ENCODE data around the gene GRID2. TPM values are rescaled to one million over a fixed set of nuclear protein-coding genes. Genes with fewer than 3 reads are reported as not detected.

The GRID2 gene
- total and polyA plus RNA-seq, 2 of the 13 experiments (the other 11 are each of a cell fraction or from before 2014, with no cell fraction given): not detected

DNA sequence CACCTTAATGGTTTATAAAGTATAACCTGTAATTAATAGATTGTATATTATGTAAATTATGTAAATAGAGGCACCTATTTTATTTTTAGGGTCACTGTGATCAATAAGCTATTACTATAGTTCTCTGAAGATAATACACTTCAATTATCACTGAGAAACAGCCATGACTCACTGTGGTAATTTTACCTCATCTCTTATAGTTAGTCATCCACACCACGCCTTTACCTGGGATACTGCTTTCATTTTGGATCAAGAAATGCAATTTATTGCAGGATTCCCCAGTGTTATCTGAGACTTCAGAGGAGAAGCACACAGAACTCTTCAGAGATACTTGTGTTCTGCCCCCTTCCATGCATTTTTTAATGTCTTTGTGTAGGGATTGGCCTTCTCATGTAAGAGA lies 1176.7 kb downstream of the GRID2 start (continued):
- no peak for TF ChIP-seq MAF1 (CRISPR knock-in tag; IDR thresholded peaks at IDR 0.05; ENCODE audit: borderline replicate concordance)
- TF ChIP-seq CREM (IDR thresholded peaks at IDR 0.05): no peak
- TF ChIP-seq CREM (CRISPR knock-in tag; IDR thresholded peaks at IDR 0.05): no peak
- TF ChIP-seq ZNF792 (CRISPR knock-in tag; IDR thresholded peaks at IDR 0.05): no peak
- no peak for TF ChIP-seq STAG1 (CRISPR knock-in tag; IDR thresholded peaks at IDR 0.05)
- TF ChIP-seq TAF1 (CRISPR knock-in tag; IDR thresholded peaks at IDR 0.05): no peak
- no peak for TF ChIP-seq SKI (IDR thresholded peaks at IDR 0.05; ENCODE audit: partially characterized antibody)
- no peak for TF ChIP-seq SP4 (CRISPR knock-in tag; IDR thresholded peaks at IDR 0.05)
- no peak for TF ChIP-seq KAT8 (CRISPR knock-in tag; IDR thresholded peaks at IDR 0.05)
- TF ChIP-seq ZNF260 (CRISPR knock-in tag; IDR thresholded peaks at IDR 0.05; ENCODE audit: borderline replicate concordance, low read depth): no peak

DNA sequence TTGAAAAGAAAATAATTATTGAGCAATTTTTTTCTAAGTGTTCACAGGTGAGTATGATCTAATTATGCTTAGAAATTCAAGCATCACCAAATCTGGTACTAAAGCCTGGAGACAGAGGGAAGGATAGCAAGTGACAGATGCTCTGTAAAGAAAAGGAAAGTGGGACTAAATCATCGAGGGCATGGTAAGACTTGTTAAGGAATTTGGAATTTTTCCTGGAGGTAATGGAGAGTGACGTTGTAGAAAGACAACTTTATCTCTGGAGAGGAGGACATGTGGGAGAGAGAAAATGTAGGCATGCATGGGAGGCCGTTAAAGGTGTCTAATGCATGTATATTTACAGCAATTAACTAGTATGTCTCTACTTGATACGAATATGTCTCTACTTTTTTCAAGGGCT lies 1191.6 kb downstream of the GRID2 start:
- ATAC-seq (no peak), DNase-seq (ENCODE audit: low spot score) (no peak), FAIRE-seq (no peak)
- no peak overlapping the region for H3K27ac ChIP-seq (ENCODE audit: extremely low read length, insufficient read depth, low read length)
- no peak overlapping the region for H3K4me2 ChIP-seq (ENCODE audit: low read depth, low read length)
- no peak overlapping the region for H3K9ac ChIP-seq (ENCODE audit: insufficient read depth, low read depth, low read length)
- no peaks in the 10 kb centered on the region for H3K27me3 ChIP-seq (ENCODE audit: control insufficient read depth in 1 of 2, insufficient read depth in 2 of 2, low read length in 2 of 2)
- H3K9me3 ChIP-seq (ENCODE audit: low read length): no peaks in the 10 kb centered on the region
- CTCF ChIA-PET (ENCODE audit: low intra/inter-chr PET ratio, low total read pairs): no interaction called here
- H4K20me1 ChIP-seq (ENCODE audit: insufficient read depth, low read length): no peaks in the 10 kb centered on the region
- H3K79me2 ChIP-seq (ENCODE audit: insufficient read depth, low read length): no peaks in the 10 kb centered on the region
- TF ChIP-seq SNRNP70 (IDR thresholded peaks at IDR 0.05; ENCODE audit: low read depth, low read length) (no peak), ZNF446 (CRISPR knock-in tag; IDR thresholded peaks at IDR 0.05) (no peak), CHCHD3 (CRISPR knock-in tag; IDR thresholded peaks at IDR 0.05) (no peak), ZNF232 (CRISPR knock-in tag; IDR thresholded peaks at IDR 0.05; ENCODE audit: borderline replicate concordance) (no peak), SMC3 (IDR thresholded peaks at IDR 0.05; ENCODE audit: low read length) (no peak), NBN (conservative IDR thresholded peaks at IDR 0.05) (no peak), SP2 (CRISPR knock-in tag; IDR thresholded peaks at IDR 0.05) (no peak), HMG20B (CRISPR knock-in tag; conservative IDR thresholded peaks at IDR 0.05) (no peak), ZNF326 (CRISPR knock-in tag; IDR thresholded peaks at IDR 0.05; ENCODE audit: borderline replicate concordance) (no peak), LRRFIP1 (CRISPR knock-in tag; conservative IDR thresholded peaks at IDR 0.05) (no peak), ZNF564 (CRISPR knock-in tag; IDR thresholded peaks at IDR 0.05) (no peak), GRHL1 (CRISPR knock-in tag; conservative IDR thresholded peaks at IDR 0.05) (no peak)
- TF ChIP-seq, protein P1, sequence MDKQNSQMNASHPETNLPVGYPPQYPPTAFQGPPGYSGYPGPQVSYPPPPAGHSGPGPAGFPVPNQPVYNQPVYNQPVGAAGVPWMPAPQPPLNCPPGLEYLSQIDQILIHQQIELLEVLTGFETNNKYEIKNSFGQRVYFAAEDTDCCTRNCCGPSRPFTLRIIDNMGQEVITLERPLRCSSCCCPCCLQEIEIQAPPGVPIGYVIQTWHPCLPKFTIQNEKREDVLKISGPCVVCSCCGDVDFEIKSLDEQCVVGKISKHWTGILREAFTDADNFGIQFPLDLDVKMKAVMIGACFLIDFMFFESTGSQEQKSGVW (CRISPR knock-in tag; IDR thresholded peaks at IDR 0.05; ENCODE audit: borderline replicate concordance): no peak
- no peak overlapping the region for H2AFZ ChIP-seq (ENCODE audit: low read length)
- intact Hi-C loops (cut with micrococcal nuclease; ENCODE audit: unreplicated experiment): no loop called here
- in situ Hi-C loops (cut with HindIII; ENCODE audit: extremely low pct_ligation_motif_present, low pct_unique_long_range_greater_than_20kb): no loop called here
- WGBS (ENCODE audit: low lambda C conversion rate): under 1% methylated on average over 4 of the region's 4 CpGs
- no peak overlapping the region for H3K4me3 ChIP-seq (replicated peaks in 1 of 3; ENCODE audit: insufficient read depth in 1 of 3, low read depth in 2 of 3, low read length in 3 of 3)
- no peaks in the 10 kb centered on the region for H3K4me1 ChIP-seq (ENCODE audit: insufficient read depth, low read length)
- POLR2A ChIA-PET: no interaction called here
- no TSS peak for BruUV-seq (replicated peaks)
- no peaks in the 10 kb centered on the region for H3K36me3 ChIP-seq (replicated peaks in 1 of 2; ENCODE audit: control insufficient read depth in 1 of 2, insufficient read depth in 2 of 2, low read length in 2 of 2)

All from HepG2 (cell line).